HG03354 (cell line): ENCODE results near the gene C19orf85.
"Not testable (repeated sequence)": the region's sequence is repeated elsewhere in the genome, so short reads cannot be mapped to it uniquely, and the experiment has no call there.

Experiments used
- ATAC-seq: cut with Tn5 transposase; IDR thresholded peaks from one replicate; pipeline ENCODE4 v1.9.1; 2021; ENCODE audit warnings: mild to moderate bottlenecking; ENCODE audit not compliant: unreplicated experiment, poor library complexity, severe bottlenecking

The C19orf85 gene

GRCh38 chr19:55461259-55461973 lies 3.1 kb downstream of the C19orf85 start, which contains the start of gene ISOC2:
TSS of gene ISOC2 (minus strand) at chr19:55461642. CDS start at chr19:55456486, 5,156 bp downstream.
- peak; percentile 94 for ATAC-seq

- ATAC-seq = no peak
Observed at GRCh38 chr19:55460670-55461258, 3.8 kb downstream of the C19orf85 start.

DNA sequence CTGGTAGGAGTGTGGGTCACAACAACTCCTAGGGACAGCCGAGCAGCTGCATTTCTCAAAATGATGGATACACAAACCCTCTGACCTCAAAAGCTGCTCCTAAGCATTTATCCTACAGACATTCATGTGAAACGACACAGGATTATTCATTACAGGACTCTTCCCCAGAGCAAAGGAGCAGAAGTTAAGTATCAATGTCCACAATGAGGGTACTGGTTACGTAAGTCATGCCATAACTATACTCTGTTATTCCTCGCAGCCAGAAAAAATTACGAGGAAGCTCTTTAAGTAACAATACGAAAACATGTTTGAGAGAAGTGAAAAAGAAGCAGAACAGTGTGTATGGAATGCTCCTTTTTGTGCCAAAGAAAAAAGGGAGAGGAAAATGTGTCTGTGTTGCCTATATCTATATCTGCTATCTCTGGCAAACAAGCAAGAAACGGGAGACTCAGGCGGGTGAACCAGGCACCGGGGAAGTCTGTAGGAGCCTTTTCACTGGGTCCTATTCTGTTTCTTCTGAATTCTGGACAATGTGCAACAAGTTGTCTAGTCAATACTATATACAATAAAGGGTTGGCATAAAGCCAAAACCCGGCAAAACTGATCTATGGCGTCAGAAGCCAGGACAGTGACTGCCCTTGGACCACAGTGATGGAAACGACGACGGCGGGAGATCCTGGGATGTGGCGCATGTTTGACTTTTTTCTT lies 4.4 kb downstream of the C19orf85 start:
- ATAC-seq = no peak

- no peak for ATAC-seq
Observed at GRCh38 chr19:55459551-55459949, 5.0 kb downstream of the C19orf85 start.

DNA sequence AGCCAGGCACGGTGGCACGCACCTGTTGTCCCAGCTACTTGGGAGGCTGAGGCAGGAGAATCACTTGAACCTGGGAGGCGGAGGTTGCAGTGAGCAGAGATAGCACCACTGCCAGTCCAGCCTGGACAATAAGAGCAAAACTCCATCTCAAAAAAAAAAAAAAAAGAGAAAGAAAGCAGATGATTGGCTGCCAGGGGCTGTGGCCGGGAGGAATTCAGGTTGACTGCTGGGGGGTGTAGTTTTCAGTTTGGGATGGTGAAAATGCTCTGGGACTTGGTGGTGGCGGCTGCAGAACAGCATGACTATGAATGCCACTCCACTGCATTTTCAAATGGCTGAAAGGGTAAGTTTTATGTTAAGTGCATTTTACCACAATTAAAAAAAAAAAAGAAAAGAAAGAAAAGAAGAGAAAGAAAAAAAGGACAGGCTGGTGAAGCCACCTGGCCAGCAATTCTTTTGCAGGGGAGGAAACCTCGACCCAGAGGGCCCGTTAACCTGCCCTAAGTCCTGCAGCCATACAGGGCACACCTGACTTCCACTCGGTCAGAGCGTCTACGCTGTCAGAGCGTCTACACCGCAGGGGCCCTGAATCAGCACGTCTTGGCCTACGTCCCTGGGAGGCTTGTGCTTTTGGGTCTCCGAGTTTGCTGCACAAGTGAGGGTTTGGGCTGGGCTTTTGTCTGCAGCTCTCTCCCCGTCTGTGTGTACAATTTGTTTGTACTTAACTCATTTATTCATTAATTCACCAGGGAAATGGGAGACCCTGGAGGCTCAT lies 6.7 kb downstream of the C19orf85 start:
- no peak for ATAC-seq

- no peak for ATAC-seq
Observed at GRCh38 chr19:55456347-55456746, 8.2 kb downstream of the C19orf85 start.

DNA sequence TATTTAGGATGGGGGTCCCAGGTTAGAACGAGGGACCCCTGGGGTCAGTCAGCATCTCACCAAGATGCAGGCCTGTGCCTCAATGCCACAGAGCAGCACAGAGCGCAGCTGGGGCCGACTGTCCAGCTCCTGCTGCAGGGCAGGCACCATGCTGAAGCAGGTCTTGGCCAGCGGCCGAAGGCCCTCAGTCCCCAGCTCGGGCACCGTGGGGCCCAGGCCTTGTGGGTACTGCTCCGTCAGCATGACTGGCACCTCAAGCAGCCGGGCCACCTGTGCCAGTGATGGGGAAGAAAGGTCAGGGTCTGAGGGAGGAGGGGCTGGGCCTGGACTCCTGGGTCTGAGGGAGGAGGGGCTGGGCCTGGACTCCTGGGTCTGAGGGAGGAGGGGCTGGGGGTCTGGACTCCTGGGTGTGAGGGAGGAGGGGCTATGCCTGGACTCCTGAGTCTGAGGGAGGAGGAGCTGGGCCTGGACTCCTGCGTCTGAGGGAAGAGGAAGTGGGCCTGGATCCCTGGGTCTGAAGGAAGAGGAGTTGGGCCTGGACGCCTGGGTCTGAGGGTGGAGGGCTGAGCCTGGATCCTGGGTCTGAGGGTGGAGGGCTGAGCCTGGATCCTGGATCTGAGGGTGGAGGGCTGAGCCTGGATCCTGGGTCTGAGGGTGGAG lies 8.8 kb downstream of the C19orf85 start:
- ATAC-seq = no peak

DNA sequence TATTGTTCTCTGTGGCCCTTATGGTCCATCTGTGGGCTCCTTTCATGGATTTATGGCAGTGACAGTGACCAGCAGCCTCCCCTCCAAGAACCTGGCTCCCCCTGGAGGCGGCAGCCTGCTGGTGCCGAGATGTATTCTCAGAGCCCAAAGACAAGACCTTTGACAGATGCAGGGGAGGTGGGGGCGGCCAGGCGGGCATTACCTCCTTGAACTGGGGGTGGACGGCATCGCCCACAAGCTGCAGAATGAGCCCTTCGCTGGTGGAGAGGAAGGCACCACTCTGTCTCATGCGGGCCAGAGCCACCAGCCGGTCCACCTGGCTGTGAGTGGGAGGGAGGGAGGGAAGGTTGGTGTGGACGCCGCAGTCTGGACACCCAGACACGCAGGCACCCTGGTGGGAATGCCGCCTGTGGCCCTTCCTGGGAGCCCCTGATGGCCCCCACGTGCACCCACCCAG lies 9.7 kb downstream of the C19orf85 start:
- no peak for ATAC-seq

DNA sequence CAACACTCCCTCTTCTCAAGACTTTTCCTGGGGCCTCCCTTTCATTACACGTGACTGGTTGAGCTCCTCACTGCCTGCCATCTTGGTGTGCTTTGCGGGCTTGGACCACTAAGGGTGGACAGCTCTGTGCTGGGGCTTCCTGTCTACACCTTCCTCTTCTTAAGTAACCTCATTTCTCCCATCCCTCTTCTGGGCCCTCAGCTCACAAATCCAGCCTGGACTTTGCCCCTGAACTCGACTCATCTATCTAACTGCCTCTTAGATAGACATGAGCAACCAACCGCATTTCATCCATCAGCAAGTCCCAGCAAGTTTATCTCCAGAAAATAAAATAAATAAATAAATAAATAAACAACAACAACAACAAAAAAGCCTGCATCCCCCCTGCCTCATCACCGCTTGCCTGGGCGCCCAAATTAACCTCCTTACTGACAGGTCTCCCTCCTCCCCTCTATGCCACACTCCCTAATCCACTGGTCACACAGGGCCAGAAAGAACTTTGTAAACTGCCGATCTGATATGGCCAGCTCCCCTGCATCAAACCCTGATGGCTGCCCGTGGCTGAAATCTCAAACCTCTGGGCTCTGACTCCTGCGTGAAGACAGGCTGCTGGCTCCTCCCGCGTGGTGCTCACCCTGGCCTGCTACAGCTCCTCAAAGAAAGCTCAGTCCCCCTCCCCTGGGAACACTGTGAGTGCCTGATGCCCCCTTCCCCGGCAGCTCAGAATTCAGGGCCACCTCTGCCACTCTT lies 10.9 kb downstream of the C19orf85 start:
- ATAC-seq = no peak

DNA sequence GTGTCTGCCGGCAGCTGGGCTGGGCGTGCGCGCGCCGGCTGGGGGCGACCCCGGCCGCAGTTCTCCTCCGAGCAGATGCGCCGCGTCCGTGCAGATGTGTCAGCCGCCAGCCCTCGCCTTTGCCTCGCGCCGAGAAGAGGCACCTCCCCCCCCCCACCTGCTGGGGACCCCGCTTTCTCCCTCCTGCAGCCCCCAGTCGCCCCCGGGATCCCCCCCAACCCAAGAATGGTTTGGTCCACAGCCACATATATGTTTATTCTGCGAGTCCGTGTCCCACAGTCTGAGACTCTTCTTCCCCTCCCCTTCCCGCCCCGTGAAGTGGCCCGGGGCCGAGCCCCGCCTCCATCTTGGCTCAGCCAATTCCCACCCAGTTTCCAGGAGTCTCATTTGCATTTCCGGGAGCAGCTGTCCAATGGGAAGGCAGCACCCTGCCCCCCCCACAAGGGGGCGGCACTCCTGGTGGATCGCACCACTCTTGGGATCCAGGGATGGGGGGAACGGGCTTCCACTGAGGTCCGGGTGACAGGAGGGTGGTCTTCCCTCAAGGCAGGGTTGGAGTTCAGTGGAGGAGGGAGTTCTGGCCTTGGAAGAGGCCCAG lies 11.7 kb downstream of the C19orf85 start:
- no peak for ATAC-seq

DNA sequence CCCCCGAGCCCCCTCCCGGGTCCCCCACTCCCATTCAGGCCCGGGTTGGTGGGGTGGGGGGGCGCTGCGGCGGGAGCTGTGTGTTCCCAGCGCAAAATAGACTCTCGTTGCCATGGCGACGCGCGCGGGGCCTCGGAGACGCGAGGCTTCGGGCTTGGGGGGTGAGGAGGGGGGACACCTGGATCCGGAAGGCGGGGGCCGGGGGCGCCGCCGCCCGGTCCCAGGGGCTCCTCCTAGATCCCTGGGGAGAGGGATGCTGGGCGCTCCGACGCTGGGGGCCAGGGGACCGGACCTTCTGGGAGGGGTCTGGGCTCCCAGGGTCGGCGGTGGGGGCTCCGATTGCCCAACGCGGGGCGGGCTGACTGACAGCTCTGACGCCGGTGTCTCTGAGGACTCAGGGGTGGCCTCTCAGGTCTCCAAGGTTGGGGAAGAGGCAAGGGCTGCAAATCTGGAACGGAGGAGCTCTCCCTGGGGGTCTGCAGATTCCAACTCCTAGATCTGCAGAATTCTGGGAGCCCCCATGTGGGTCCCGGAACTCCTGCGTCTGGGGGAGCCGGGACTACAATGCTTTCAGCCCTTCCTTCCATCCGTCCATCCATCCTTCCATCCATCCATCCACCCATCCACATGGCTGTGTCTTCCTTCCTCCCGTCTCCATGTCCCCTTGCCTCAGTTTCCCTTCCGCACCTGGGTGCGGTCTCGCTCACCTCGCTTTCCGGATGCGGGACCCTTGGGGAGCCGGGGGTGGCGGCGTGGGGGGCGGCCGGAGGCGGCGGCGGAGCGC lies 12.4 kb downstream of the C19orf85 start:
- no peak for ATAC-seq

GRCh38 chr19:55451163-55451964 lies 13.2 kb downstream of the C19orf85 start:
- no peak for ATAC-seq

- no peak for ATAC-seq
Observed at GRCh38 chr19:55449469-55449868, 15.1 kb downstream of the C19orf85 start.

DNA sequence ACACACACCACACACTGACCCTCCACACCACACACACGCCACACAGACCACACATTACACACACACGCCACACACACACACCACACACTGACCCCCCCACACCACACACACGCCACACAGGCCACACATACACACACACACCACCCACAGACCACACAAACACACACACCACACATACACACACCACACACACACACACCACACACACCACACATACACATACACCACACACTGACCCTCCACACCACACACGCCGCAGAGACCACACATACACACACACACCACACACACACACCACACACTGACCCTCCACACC lies 16.4 kb downstream of the C19orf85 start:
- ATAC-seq = not testable (repeated sequence)

DNA sequence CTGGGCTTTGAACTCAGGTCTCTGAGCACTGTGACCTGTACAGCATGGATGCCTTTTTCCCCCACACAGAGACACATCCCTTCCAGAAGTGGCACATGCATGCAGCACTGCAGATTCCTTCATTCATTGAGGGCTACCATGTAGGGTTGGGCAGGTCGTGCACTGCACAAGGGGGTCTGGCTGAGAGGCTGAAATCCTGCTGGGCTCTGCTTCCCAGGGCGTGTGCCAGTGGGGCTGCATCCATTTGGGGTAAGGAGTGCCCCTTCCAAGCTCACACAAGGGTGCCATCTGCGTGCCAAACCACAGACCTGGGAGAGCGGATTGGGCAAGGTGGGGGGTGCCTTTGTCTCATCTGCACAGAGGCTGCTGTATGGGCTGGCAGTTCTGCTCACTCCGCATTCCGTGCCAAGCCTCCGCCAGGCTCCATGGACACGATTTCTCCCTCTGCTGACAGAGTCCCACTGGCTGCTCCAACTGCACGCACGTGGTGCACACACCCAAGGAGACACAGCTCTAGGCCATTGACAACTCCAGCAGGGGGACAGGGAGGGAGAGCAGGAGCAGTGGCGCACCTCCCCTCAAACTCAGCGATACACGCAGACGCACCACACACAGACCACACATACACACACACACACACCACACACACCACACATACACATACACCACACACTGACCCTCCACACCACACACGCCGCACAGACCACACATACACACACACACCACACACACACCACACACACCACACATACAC lies 17.0 kb downstream of the C19orf85 start:
- ATAC-seq = no peak

GRCh38 chr19:55446060-55446459 lies 18.5 kb downstream of the C19orf85 start:
- ATAC-seq = no peak

DNA sequence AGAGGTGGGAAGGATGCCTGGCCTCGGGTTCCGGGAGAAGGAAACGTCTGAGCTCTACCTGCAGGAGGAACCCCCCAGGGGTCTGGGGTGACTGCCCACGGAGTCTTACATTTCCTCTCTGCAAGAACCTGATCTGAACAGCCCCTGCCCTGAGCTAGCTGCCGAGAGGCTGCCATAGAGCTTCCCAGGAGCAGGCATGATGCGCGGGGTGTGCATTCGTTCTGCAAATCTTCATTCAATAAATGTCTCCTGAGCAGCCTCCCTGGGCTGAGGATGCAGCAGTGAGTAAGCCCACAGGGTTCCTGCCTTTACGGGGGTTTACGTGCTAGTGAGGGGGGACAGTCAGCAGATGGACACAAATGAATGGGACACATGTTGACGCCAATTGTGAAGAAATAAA lies 19.9 kb downstream of the C19orf85 start:
- ATAC-seq = no peak
